ENCODE measurements around the gene PDGFRA.

PDGFRA gene

GRCh38 chr4:54227256-54228055 lies 1.6 kb upstream of the PDGFRA start:
- H3K27me3 ChIP-seq (ENCODE audit: control insufficient read depth, insufficient read depth, low read length, poor library complexity, severe bottlenecking): peaks cover 97% of the 10 kb centered on the region

GRCh38 chr4:54228056-54228527 lies 1.0 kb upstream of the PDGFRA start:
- H3K36me3 ChIP-seq (ENCODE audit: control insufficient read depth, insufficient read depth, low read length): no peaks in the 10 kb centered on the region
- H3K4me1 ChIP-seq (ENCODE audit: control insufficient read depth, insufficient read depth, low read length): peaks cover 34% of the 10 kb centered on the region
- peak overlapping the region; percentile 53 for H3K4me3 ChIP-seq (ENCODE audit: insufficient read depth, low read depth, low read length)
- H3K27me3 ChIP-seq (ENCODE audit: control insufficient read depth, insufficient read depth, low read length, poor library complexity, severe bottlenecking): peaks cover 100% of the 10 kb centered on the region
- 1% methylated on average over 29 of the region's 29 CpGs for WGBS, 2 experiments
- peak overlapping the region; percentile 12 for H3K27ac ChIP-seq (ENCODE audit: insufficient read depth, low read depth, low read length, poor library complexity, severe bottlenecking)
- no peaks in the 10 kb centered on the region for H3K9me3 ChIP-seq (ENCODE audit: control insufficient read depth, low read length)

More at GRCh38 chr4:54227256-54228055, 1.6 kb upstream of the PDGFRA start:
- H3K27ac ChIP-seq (ENCODE audit: insufficient read depth, low read depth, low read length, poor library complexity, severe bottlenecking): no peak overlapping the region
- WGBS, 2 experiments: 1% methylated on average over 36 of the region's 36 CpGs
- H3K4me1 ChIP-seq (ENCODE audit: control insufficient read depth, insufficient read depth, low read length): peaks cover 34% of the 10 kb centered on the region
- H3K36me3 ChIP-seq (ENCODE audit: control insufficient read depth, insufficient read depth, low read length): no peaks in the 10 kb centered on the region
- H3K9me3 ChIP-seq (ENCODE audit: control insufficient read depth, low read length): no peaks in the 10 kb centered on the region
- peak overlapping the region; percentile 53 for H3K4me3 ChIP-seq (ENCODE audit: insufficient read depth, low read depth, low read length)

- H3K4me1 ChIP-seq (ENCODE audit: control insufficient read depth, insufficient read depth, low read length): peaks cover 34% of the 10 kb centered on the region
- peaks cover 100% of the 10 kb centered on the region for H3K27me3 ChIP-seq (ENCODE audit: control insufficient read depth, insufficient read depth, low read length, poor library complexity, severe bottlenecking)
- H3K36me3 ChIP-seq (ENCODE audit: control insufficient read depth, insufficient read depth, low read length): no peaks in the 10 kb centered on the region
- peak overlapping the region; percentile 53 for H3K4me3 ChIP-seq (ENCODE audit: insufficient read depth, low read depth, low read length)
- H3K9me3 ChIP-seq (ENCODE audit: control insufficient read depth, low read length): no peaks in the 10 kb centered on the region
- WGBS, 2 experiments: 4% methylated on average over 8 of the region's 8 CpGs
- peak overlapping the region; percentile 12 for H3K27ac ChIP-seq (ENCODE audit: insufficient read depth, low read depth, low read length, poor library complexity, severe bottlenecking)
Measured at GRCh38 chr4:54228546-54228945, 547 bp upstream of the PDGFRA start.

GRCh38 chr4:54229631-54230483 lies 764 bp downstream of the PDGFRA start:
- H3K36me3 ChIP-seq (ENCODE audit: control insufficient read depth, insufficient read depth, low read length): no peaks in the 10 kb centered on the region
- peak overlapping the region; percentile 21 for H3K4me3 ChIP-seq (ENCODE audit: insufficient read depth, low read depth, low read length)
- peaks cover 34% of the 10 kb centered on the region for H3K4me1 ChIP-seq (ENCODE audit: control insufficient read depth, insufficient read depth, low read length)
- H3K27me3 ChIP-seq (ENCODE audit: control insufficient read depth, insufficient read depth, low read length, poor library complexity, severe bottlenecking): peaks cover 98% of the 10 kb centered on the region
- 1% methylated on average over 63 of the region's 63 CpGs for WGBS, 2 experiments
- H3K9me3 ChIP-seq (ENCODE audit: control insufficient read depth, low read length): no peaks in the 10 kb centered on the region
- no peak overlapping the region for H3K27ac ChIP-seq (ENCODE audit: insufficient read depth, low read depth, low read length, poor library complexity, severe bottlenecking)

- H3K36me3 ChIP-seq (ENCODE audit: control insufficient read depth, insufficient read depth, low read length): no peaks in the 10 kb centered on the region
- peak overlapping the region; percentile 21 for H3K4me3 ChIP-seq (ENCODE audit: insufficient read depth, low read depth, low read length)
- no peaks in the 10 kb centered on the region for H3K9me3 ChIP-seq (ENCODE audit: control insufficient read depth, low read length)
- peaks cover 25% of the 10 kb centered on the region for H3K4me1 ChIP-seq (ENCODE audit: control insufficient read depth, insufficient read depth, low read length)
- H3K27me3 ChIP-seq (ENCODE audit: control insufficient read depth, insufficient read depth, low read length, poor library complexity, severe bottlenecking): peaks cover 89% of the 10 kb centered on the region
- 1 to 2% methylated on average over 63 of the region's 63 CpGs for WGBS, 2 experiments
- H3K27ac ChIP-seq (ENCODE audit: insufficient read depth, low read depth, low read length, poor library complexity, severe bottlenecking): no peak overlapping the region
Measured at GRCh38 chr4:54230484-54231418, 1.7 kb downstream of the PDGFRA start.

GRCh38 chr4:54231419-54231767 lies 2.3 kb downstream of the PDGFRA start:
- Histone ChIP-seq H3K27ac (ENCODE audit: insufficient read depth, low read depth, low read length, poor library complexity, severe bottlenecking) (no peak overlapping the region), H3K36me3 (ENCODE audit: control insufficient read depth, insufficient read depth, low read length) (no peaks in the 10 kb centered on the region), H3K9me3 (ENCODE audit: control insufficient read depth, low read length) (no peaks in the 10 kb centered on the region), H3K4me1 (ENCODE audit: control insufficient read depth, insufficient read depth, low read length) (peaks cover 18% of the 10 kb centered on the region), H3K4me3 (ENCODE audit: insufficient read depth, low read depth, low read length) (peak overlapping the region; percentile 24), H3K27me3 (ENCODE audit: control insufficient read depth, insufficient read depth, low read length, poor library complexity, severe bottlenecking) (peaks cover 83% of the 10 kb centered on the region)
- WGBS, 2 experiments: 2 to 3% methylated on average over 20 of the region's 20 CpGs

GRCh38 chr4:54231768-54232688 lies 2.9 kb downstream of the PDGFRA start:
- Histone ChIP-seq H3K36me3 (ENCODE audit: control insufficient read depth, insufficient read depth, low read length) (no peaks in the 10 kb centered on the region), H3K27me3 (ENCODE audit: control insufficient read depth, insufficient read depth, low read length, poor library complexity, severe bottlenecking) (peaks cover 77% of the 10 kb centered on the region), H3K4me1 (ENCODE audit: control insufficient read depth, insufficient read depth, low read length) (peaks cover 12% of the 10 kb centered on the region), H3K27ac (ENCODE audit: insufficient read depth, low read depth, low read length, poor library complexity, severe bottlenecking) (no peak overlapping the region), H3K4me3 (ENCODE audit: insufficient read depth, low read depth, low read length) (peak overlapping the region; percentile 24), H3K9me3 (ENCODE audit: control insufficient read depth, low read length) (no peaks in the 10 kb centered on the region)
- 6 to 7% methylated on average over 63 of the region's 63 CpGs for WGBS, 2 experiments

GRCh38 chr4:54233277-54233696 lies 4.2 kb downstream of the PDGFRA start:
- Histone ChIP-seq H3K27me3 (ENCODE audit: control insufficient read depth, insufficient read depth, low read length, poor library complexity, severe bottlenecking) (peaks cover 64% of the 10 kb centered on the region), H3K36me3 (ENCODE audit: control insufficient read depth, insufficient read depth, low read length) (no peaks in the 10 kb centered on the region), H3K4me1 (ENCODE audit: control insufficient read depth, insufficient read depth, low read length) (peaks cover 9% of the 10 kb centered on the region), H3K9me3 (ENCODE audit: control insufficient read depth, low read length) (no peaks in the 10 kb centered on the region), H3K4me3 (ENCODE audit: insufficient read depth, low read depth, low read length) (peak overlapping the region; percentile 61), H3K27ac (ENCODE audit: insufficient read depth, low read depth, low read length, poor library complexity, severe bottlenecking) (peak overlapping the region; percentile 70)
- 0% methylated on average over 43 of the region's 43 CpGs for WGBS, 2 experiments
